ENCODE measurements around the gene C17orf114.

DNA sequence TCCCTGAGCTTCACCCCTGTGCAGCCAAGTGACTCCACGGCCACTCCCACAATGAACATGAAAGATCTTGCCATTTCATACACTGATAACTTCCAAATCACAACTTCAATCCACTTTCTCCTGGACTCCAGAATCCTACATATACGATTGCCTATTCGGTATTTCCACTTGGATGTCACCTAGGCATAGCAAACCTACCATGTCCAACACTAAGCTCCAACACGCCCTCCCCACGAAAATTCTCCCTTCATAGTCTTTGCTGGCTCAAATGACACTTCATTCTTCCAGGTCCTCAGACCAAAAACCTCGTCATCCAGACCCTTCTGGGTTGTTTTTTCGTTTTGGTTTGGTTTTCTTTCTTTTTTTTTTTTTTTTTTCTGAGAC lies 11.4 kb downstream of the C17orf114 start:
- TF ChIP-seq CTCF (IDR thresholded peaks at IDR 0.05; ENCODE audit: low read depth, low read length) (no peak), EZH2phosphoT487 (IDR thresholded peaks at IDR 0.05; ENCODE audit: low read depth) (no peak)
